Dermis blood vessel endothelial cell (primary cell): ENCODE data around the gene FLRT1. TPM values are rescaled to one million over a fixed set of nuclear protein-coding genes. Genes with fewer than 3 reads are reported as not detected.
"Not testable (repeated sequence)": the region's sequence is repeated elsewhere in the genome, so short reads cannot be mapped to it uniquely, and the experiment has no call there.

ENCODE experiments used
- DNase-seq: peaks from one replicate; pipeline ENCODE4 v3.0.0; 2010
- total RNA-seq: library from RNA; depleted of rRNA; stranded (reverse); fragments of >200 nt; gene quantifications from 2 replicates; pipeline ENCODE4 v1.2.3, GENCODE V29; 2014

FLRT1 gene
- total RNA-seq, 1 donor from 2014 or later: not detected

GRCh38 chr11:64025205-64025604 is 10.5 kb upstream of the FLRT1 start:
- peak; percentile 41 for DNase-seq

DNA sequence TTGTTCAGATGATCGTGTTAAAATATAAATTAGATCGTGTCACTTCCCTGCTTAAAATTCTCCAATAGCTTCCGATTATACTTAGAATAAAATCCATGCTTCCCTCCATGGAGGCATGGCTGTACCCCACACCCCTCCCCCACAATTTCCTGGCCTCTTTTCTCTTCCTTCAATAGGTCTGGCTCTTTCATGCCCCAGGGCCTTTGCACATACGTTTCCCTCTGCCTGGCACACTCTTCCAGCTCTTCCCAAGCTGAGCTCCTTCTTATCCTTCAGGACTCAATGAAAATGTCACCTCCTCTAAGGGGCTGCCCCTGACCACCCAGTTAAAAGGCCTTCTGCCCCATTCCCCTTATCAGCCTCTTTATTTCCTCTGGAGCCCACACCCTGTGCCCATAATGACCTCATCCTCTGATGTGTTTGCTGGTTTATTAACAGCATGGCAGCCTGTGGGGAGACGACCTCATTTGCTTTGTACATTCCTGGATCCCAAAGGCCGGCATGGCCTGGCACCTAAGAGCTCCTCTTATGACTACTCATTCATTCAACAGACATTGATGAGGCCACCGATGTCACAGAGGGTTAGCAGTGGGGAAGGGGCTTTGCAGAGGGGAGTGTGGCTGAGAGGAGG is 9.0 kb upstream of the FLRT1 start:
- no peak for DNase-seq

GRCh38 chr11:64027651-64028397 is 7.9 kb upstream of the FLRT1 start:
- DNase-seq: no peak

DNA sequence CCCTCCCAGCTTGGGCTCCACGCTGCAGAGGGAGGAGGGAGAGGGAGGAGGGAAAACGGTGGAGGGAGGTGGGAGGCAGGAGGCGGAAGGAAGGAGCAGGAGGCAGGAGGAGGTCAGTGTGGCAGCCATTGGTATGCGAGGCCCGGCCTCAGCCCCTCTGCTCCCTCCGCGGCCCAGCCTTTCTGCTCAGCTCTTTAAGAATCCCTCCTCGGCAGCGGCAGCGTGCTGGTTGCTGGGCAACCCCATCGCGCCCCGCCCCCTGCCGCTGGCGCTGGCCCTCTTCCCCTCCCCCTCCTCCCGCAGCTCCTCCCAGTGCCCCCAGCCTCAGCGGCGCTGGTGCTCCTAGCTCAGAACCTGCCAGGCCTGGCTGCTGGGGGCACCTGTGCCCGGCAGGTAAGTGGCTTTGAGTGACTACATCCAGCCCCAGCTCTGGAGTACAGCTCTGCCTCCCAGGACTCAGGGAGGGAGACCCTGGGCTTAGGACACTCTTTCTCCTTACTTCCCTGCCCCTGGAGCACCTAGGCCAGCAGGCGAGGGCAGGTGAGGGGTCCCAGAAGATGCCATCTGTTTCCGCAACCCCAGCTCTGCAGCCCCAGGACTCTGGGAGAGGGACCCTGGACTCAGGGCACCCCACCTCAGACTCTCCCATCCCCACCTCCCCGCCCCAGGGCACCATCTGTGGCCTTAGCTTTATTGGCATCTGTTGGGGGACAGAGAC is 7.2 kb upstream of the FLRT1 start:
- peak; percentile 16 for DNase-seq

- DNase-seq: no peak
Measured at GRCh38 chr11:64029773-64030172, 6.0 kb upstream of the FLRT1 start.

DNA sequence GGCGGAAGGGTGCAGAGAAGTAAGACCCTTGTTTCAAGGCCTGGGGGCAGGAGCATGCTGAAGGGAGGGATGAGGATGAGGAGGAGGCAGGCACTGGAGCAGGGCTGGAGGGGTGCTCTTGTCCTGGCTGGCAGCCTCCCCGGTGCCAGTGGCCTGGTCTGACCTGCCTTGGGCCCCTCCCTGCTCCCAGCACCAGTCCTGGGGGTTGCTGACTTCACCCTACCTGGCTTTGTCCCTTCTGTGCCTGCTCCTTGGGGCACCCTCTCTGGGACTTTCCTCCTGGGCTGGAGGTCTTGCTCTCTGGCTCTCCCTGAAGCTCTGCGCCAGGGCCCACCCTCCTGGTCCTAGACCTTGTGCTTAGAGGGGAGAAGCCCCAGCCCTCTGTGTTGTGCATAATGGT is 4.7 kb upstream of the FLRT1 start:
- DNase-seq: no peak

DNA sequence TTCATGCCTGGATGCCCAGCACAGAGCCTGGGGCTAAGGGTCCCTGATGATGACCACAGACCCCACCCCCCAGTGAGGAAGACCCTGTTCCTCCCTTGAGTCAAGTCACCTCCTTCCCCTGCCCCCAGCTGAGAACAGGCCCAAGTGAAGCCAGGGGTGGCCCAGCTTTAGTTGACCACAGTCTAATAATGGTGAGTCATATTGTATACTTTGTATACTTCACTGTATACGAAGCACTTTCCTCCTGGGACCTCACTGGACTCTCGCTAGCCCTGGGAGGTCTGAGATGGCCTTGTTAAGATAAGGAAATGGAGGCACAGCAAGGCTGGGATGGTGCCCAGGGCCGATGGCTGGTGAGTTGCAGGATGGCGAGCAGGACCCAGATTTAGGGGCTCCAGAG is 3.7 kb upstream of the FLRT1 start:
- no peak for DNase-seq

- DNase-seq: no peak
Measured at GRCh38 chr11:64034411-64034811, 1.3 kb upstream of the FLRT1 start.

GRCh38 chr11:64035081-64035524 is 628 bp upstream of the FLRT1 start:
- no peak for DNase-seq

DNA sequence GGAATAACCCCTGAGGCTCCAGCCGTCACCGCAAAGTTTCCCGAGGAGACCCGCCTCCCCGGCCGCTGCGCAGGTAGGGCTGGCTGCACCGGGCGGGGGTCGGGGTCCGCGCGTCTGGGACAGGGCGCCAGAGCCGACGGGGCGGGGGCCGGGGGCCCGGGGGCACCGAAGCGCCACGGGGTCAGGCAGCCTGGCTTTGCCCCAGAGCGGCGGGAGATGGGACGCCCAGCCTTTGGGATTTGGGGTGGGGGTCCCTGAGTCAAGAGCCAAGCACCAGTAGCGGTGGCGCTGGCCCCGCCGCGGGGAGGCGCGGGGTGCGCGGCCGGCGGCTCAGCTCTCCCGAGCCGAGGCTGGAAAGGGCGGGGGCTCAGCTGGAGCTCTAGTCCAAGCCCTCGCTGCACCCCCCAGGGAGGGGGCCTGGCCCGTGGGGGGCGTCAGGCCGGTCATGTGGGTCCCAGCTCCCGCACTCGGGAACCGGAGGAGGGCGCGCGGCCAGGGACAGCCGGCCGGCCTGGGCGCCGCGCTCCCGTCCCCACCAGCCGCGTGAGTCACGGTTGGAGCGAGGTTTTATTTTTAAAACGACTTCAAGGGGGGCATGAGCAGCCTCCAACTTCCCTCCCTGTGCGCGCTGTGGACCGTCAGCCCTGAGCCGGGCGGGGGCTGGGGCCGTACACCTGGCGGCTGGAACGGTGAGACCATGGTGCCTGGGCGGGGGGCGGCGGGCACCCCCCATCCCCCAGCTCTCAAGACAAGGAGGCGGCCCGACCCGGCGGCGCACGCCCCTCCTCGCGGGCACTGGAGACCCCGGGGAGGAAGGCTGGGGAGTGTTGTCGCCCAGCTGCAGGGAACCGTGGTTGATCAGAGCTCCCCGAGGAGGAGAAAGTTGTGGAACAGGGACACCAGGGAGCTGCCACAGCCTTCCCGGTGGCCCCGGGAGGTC is 626 bp downstream of the FLRT1 start:
- peak; percentile 44 for DNase-seq

DNA sequence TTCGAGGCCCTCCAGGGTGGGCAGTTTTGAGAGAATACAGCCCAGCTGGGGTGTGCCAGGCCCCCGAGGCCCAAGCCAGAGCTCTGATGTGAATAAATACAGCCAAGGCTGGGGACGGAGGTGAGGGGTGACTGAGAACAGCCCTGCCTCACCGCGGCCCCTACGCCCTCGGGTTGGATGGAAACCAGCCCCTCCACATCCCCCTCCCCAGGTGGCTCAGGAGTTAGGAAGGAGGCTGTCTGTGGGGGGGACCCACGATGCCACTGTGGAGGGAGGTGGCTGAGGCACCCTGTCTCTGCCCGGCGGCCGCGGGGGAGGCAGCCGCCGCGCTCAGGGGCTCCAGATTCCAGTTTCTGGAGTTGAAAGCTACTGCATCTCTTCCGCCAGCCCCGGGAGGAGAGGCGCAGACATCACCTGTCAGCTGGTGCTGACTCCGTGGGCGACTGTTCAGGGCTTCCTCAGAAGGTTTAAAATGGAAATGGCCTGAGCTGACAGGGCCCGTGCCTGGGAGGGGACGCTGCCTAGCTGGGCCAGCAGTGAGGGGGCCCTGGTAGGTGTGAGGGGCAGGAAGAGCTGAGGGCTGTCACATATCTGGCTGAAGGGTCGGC is 1.4 kb downstream of the FLRT1 start:
- no peak for DNase-seq

- DNase-seq: no peak
Measured at GRCh38 chr11:64038500-64038899, 2.8 kb downstream of the FLRT1 start.

DNA sequence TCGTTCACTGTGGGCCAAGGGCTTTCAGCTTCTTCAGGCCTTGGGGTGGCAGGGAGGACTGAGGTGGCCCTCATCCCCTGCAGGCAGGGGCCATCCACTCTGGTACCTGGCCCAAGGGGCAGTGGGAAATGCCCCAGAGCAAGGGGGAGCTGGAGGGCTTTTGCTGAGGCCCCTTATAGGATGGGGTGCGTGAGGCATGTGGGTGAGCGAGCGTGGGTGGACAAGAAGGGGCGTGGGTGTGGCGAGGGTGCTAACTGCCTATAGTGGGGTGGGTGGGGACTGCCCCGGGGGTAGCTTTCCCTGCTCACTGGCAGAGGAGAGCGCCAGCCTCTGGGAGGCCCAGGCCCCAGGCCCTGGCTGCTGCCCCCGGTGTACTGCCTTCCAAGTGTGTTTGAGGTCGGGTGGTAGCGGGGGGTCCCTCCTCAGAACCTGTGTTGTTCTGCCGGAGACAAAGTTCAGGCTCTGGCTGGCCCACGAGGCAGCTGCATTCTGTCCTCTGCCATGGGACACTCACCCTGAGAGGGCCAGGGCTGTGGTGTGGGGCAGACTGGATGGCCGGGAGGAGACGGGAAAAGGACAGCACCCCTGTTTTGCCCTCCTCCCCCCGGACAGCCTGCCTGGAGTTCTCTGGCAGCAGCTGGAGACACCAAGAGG is 3.4 kb downstream of the FLRT1 start:
- no peak for DNase-seq

DNA sequence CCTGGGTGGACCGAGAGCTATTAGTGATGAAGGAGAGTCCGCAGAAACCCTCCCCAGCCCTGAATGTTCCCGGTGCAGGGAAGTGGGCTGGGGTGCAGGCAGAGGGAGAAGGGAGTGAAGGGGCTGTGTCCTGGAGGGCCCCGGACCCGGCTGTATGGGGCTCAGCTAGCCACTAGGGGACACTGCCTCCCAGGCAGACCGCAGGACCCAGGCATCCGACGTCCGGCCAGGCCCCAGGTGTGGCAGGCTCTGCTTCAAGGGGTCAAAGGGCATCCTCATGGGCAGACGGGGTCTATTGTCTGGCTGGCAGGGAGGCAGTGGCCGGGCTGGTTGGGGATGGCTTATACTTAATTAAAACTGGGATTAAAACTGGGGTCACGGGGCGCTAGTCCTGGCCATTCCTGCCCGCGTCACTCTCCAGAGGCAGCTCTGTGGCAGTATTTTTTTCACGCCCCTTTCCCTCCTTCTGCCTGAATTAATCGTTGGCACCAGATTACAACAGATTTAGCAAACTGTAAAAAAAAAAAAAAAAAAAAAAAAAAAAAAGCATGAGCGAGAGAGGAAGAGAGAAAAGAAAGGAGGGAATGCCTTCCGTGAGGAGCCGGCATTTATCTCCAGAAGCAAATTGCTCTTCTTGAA is 5.1 kb downstream of the FLRT1 start:
- peak; percentile 17 for DNase-seq

- DNase-seq: no peak
Measured at GRCh38 chr11:64041846-64042245, 6.1 kb downstream of the FLRT1 start.

- DNase-seq: no peak
Measured at GRCh38 chr11:64042301-64042700, 6.6 kb downstream of the FLRT1 start.

DNA sequence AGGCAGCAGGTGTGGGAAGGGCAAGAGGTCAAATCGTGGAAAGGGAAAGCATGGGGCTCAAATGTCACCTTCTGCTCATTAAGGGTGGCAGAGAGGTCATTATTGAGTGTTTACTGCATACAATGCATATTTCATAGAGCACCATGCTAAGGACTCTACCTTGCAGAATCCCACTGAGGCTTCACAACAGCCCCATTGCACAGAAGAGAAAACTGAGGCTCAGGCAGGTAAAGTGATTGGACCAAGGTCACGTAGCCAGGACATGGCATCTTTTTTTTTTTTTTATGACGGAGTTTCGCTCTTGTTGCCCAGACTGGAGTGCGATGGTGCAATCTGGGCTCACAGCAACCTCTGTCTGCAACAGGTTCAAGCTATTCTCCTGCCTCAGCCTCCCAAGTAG is 7.8 kb downstream of the FLRT1 start:
- DNase-seq: no peak

DNA sequence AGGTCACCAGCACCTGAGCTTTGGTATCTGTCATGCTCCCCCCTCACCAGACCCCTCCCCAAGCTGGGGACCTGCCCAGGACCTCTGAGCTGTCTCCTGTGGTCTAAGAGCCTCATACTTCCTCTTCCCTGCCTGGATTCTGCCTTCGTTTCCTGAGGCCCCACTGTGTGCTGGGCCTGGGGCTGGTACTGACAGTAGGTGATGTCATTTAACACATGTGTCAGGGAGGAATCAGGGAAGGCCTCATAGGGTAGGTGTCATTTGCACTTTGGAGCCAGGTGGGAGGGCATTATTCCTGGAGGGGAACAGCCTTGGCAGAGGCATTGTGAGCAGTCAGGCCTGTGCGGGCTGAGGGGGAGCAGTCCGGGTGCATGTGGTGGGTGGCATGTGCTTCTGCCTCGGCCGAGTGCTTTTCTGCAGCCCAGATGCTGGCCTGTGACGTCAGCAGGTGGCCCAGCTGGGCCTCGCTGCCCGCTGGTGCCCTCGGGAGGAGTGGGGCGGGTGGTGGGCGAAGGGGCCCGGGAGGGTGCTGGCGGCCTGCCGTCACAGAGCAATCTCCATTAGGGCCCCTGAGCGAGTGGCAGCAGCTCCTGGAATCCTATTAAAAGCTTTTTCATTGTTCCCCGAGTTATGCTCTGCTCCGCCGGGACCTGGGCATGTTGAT is 9.1 kb downstream of the FLRT1 start:
- no peak for DNase-seq

DNA sequence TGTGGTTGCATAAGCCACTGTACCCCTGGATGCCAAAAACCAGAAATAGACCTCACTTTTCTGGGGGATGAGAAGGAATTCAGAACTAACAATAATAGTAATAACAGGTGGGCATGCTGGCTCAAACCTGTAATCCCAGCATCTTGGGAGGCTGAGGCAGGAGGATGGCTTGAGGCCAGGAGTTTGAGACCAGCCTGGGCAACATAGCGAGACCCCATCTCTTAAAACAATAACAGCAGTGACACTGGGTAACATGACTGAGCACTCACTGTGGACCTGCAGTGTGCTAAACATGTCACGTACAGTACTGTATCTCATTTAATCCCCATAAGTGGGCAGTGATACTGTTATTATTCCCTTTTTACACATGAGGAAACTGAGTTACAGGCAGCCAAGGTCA is 10.0 kb downstream of the FLRT1 start:
- DNase-seq: no peak

- DNase-seq: not testable (repeated sequence)
Measured at GRCh38 chr11:64047373-64047772, 11.6 kb downstream of the FLRT1 start.
